Measurements from ENCODE around the gene DEFB108B.
"Not testable (repeated sequence)": the region's sequence is repeated elsewhere in the genome, so short reads cannot be mapped to it uniquely, and the experiment has no call there.

Gene DEFB108B

DNA sequence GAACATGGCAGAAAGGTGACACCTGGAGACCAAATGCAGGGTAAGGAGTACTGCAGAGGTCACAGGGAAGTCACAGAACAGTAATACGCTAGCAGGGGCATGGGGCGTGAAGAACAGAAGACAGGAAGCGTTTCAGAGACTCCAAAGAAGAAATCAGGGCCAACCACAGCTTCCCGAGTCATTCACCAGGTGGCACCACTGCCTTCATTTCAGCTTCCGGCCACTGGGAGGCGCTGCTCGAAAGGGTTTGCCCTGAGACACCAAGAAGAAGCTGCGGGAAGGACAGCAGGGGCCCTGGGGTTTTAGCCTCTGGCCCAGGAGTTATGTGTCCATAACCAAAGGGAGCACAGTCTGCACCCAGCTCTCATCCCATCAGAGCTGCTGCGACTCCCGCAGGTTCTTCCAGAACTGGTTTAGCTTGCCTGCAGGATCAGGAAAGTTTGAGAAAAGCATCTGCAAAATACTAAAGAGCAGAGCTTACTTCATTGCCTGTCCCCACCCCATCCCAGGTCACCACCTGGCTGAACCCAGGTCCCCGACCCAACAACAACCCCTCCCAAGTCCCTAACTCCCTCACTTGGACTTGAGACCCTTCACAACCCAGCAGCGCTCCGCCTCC, 32.6 kb upstream of the DEFB108B start:
- H3K4me3 ChIP-seq (ENCODE audit: low read depth, low read length), result not testable (repeated sequence)
- TF ChIP-seq, protein P1, sequence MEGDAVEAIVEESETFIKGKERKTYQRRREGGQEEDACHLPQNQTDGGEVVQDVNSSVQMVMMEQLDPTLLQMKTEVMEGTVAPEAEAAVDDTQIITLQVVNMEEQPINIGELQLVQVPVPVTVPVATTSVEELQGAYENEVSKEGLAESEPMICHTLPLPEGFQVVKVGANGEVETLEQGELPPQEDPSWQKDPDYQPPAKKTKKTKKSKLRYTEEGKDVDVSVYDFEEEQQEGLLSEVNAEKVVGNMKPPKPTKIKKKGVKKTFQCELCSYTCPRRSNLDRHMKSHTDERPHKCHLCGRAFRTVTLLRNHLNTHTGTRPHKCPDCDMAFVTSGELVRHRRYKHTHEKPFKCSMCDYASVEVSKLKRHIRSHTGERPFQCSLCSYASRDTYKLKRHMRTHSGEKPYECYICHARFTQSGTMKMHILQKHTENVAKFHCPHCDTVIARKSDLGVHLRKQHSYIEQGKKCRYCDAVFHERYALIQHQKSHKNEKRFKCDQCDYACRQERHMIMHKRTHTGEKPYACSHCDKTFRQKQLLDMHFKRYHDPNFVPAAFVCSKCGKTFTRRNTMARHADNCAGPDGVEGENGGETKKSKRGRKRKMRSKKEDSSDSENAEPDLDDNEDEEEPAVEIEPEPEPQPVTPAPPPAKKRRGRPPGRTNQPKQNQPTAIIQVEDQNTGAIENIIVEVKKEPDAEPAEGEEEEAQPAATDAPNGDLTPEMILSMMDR (IDR thresholded peaks at IDR 0.05; ENCODE audit: low read depth, low read length), result peak; percentile 72

DNA sequence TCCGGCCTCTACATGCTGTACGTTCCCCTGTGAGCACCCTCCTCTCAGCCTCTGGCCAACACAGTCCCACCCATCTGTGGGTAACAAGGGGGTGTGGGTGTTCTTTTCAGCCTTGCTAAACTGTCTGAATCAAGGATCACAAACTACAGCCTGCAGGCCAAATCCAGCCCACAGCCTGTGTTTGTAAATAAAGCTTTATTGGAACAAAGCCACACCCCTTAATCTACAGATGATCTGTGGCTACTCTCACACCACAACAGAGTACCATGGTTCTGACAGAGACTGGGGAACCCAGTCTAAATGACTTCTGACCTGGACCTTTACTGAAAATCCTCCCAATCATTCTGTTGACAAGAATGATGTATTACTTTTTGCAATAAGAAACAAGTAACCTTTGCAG, 32.0 kb upstream of the DEFB108B start:
- not testable (repeated sequence) for H3K4me3 ChIP-seq (ENCODE audit: low read depth, low read length)

DNA sequence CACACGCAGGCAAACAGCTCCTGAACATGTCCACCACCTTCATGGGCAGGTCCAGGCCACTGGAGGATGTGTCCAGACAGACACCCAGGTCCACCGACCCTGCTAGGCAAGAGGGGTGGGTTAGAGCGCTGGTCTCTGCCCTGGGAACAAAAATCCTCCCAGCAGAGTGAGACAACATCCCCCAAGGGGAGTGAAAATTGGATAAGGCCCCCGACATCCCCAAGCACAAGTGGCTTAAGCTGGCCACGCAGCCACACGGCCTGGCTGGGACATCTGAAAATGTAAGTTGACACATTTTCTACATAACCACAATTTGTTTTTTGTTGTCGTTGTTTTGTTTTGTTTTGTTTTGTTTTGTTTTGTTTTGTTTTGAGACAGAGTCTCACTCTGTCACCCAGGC, 30.1 kb upstream of the DEFB108B start:
- H3K4me3 ChIP-seq (ENCODE audit: low read depth, low read length), result not testable (repeated sequence)

DNA sequence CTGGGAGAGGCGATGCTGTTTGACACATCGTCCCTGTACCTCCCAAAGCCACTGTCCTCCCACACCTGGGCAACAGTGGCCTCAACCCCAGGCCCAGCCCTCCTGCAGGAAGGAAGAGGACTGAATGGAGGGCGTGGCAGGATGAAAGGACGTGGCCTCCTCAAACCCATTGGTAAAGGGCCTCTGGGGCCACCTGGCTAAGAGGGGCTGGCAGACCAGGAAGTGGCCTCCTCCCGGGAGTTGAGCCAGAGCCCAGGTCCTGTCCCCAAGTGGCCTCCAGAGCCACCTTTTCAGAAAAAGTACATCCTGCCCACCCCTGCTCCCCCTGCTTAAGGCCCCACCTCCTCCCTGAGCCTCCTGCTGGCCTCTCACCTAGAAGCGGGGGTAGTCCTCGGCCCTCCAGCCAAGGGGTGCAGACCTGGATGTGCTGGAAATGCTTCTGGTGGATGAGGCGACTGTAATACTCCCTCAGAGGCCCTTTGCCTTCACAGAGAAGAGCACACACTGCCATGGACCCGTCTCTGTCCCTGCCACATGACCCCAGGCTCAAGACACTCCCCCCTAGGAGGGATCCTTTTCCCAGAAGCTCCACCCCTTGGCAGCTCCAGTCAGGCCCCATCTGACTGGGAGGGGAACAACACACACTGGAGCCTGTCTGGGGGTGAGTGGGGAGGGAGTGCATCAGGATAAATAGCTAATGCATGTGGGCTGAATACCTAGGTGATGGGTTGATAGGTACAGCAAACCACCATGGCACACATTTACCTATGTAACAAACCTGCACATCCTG, 28.6 kb upstream of the DEFB108B start:
- H3K4me3 ChIP-seq (ENCODE audit: low read depth, low read length), result not testable (repeated sequence)

DNA sequence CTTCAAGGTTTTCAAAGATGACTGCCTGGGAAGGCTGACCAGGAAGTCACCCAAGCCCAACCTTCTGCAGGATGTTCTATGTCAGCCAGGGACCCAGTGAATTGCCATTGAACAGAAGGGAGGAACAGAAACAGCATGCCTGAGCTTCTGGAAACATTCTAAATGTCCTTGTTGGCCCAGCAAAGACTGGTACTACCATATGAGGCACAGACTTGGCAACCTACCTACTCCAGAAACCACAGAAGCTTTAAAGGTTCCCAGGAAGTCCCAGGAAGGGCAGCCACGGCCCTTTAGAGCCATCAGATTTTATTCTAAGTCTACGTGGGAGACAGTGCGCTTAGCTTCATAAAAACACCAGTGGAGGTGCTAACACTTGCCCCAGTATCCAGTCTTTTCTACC, 20.5 kb upstream of the DEFB108B start:
- not testable (repeated sequence) for H3K4me3 ChIP-seq (ENCODE audit: low read depth, low read length)

DNA sequence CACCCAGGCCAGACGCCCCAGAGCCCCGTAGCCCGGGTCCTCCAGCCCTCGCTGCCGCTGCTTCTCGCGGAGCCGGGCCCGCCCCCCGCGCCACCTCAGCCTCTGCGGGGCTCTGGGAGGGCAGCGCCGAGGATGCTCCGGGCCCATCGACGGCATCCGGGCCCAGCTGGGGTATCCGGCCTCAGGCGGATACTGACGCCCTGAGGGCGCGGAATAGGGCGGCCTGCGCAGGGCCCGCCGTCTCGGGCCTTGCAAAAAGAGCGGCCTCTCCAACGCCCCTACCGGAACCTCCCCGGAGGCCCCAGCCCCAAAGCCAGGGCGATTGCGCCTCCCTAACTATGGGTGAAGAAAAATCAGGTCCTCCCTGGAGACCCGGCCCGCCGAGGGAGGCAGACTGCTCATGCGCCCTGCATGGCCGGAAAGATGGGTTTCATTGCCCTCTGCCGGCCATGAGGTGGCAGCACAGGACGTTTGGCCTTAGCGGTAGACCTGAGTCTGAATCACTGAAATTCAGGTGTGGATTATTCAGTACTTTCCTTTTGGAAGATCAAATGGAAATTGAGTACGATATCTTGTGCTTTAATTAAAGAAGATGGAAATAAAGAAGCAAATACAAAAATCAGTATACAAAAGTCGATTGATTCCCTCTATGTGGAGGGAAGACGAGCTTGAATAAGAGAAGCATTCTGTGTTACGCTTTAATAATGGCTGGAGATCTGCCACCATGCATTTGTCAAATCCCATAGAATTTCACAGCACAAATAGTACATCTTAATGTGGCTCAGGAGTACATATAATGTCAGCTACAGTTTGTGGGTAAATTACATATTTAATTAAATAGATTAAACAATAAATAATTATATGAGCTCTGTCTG, 19.3 kb upstream of the DEFB108B start:
- TF ChIP-seq, protein P1 (IDR thresholded peaks at IDR 0.05; ENCODE audit: low read depth, low read length), result peak; percentile 72
- H3K4me3 ChIP-seq (ENCODE audit: low read depth, low read length), result peak overlapping the region; percentile 34

DNA sequence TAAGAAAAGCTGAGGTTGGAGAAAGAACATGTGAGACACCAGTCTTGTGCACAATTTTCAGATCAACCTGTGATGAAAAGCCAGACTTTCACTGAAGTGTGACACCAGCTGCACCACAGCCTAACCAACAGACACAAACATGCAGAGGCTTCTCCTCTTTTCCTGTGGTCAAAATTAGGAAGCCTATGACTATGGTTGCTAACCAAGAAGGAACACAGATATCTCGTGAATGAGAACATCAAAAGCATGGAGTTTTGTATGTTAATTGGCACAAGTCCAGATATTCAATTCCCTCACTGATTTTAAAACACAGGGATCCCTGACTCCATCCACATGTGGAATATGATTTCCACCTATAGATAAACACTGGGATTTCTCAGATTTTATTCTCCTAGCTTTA, 11.5 kb upstream of the DEFB108B start:
- H3K4me3 ChIP-seq (ENCODE audit: low read depth, low read length), result not testable (repeated sequence)

DNA sequence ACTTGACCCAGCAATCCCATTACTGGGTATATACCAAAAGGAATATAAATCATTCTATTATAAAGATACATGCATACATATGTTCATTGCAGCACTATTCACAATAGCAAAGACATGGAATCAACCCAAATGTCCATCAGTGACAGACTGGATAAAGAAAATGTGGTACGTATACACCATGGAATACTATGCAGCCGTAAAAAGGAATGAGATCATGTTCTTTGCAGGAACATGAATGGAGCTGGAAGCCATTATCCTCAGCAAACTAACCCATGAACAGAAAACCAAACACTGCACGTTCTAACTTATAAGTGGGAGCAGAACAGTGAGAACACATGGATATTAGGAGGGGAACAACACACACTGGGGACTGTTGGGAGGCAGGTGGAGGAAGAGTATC, 3.8 kb upstream of the DEFB108B start:
- H3K4me3 ChIP-seq (ENCODE audit: low read depth, low read length), result not testable (repeated sequence)

DNA sequence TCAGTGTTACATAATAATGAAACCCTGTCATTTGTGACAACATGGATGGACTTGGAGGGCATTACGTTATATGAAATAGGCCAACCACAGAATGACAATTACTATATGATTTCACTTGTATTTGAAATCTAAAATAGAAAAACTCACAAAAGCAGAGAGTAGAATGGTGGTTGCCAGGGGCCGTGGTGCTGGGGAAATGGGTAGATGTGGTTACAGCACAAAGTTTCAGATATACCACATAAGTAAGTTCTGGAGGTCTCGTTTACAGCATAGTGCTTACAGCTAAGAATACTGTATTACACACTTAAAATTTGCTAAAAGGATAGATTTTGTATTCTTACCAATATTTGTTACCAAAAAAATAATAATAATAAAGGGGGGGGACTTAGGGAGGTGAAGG, 3.3 kb upstream of the DEFB108B start:
- H3K4me3 ChIP-seq (ENCODE audit: low read depth, low read length), result not testable (repeated sequence)

DNA sequence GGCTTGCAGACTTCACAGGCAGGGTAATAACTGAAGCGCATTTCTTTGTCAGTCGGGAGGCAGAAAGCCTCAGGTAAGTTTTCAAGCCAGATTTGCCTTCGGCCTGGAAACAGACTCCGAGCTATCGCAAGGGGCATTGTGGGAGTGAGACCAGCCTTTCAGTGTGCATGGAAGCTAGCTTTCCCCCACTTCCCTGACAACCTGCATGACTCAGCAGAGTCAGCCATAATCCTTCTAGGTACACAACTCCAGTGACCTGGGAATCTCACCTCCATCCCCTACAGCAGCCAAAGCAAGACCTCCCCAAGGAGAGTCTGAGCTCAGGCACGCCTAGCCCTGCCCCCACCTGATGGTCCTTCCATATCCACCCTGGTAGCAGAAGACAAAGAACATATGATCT, 9.7 kb downstream of the DEFB108B start:
- H3K4me3 ChIP-seq (ENCODE audit: low read depth, low read length), result not testable (repeated sequence)

DNA sequence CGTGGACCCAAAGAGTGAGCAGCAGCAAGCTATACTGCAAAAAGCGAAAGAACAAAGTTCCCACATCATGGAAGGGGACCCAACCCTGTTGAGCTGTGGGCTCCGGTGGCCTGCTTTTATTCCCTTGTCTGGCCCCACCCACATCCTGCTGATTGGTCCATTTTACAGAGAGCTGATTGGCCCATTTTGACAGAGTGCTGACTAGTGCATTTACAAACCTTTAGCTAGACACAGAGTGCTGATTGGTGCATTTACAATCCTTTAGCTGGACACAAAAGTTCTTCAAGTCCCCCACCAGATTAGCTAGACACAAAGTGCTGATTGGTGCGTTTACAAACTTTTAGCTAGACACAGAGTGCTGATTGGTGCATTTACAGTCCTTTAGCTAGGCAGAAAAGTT, 10.4 kb downstream of the DEFB108B start:
- H3K4me3 ChIP-seq (ENCODE audit: low read depth, low read length), result not testable (repeated sequence)

DNA sequence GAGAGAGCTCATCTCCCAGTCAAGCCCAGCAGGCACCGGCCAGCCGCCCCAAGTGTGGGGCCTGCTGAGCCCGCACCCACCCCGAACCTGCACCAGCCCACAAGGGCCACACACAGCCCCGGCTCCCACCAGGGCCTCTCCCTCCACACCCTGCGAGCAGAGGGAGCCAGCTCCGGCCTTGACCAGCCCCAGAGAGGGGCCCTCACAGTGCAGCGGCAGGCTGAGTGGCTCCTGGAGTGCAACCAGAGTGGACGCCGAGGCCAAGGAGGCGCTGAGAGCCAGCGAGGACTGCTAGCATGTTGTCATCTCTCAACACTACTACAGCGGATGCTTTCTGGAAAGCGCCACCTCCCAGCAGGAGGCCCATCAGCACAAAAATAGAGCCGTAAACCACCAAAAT, 10.9 kb downstream of the DEFB108B start:
- TF ChIP-seq, protein P1 (IDR thresholded peaks at IDR 0.05; ENCODE audit: low read depth, low read length), result no peak
- no peak overlapping the region for H3K4me3 ChIP-seq (ENCODE audit: low read depth, low read length)

DNA sequence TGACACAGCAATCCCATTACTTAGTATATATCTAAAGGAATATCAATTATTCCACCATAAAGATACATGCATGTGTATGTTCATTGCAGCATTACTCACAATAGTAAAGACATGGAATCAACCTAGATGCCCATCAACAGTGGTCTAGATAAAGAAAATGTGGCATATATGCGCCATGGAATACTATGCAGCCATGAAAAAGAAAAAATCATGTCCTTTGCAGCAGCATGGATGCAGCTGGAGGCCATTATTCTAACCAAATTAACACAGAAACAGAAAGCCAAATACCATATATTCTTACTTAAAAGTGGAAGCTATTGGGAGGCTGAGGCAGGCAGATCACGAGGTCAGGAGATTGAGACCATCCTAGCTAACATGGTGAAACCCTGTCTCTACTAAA, 20.9 kb downstream of the DEFB108B start:
- H3K4me3 ChIP-seq (ENCODE audit: low read depth, low read length), result not testable (repeated sequence)

DNA sequence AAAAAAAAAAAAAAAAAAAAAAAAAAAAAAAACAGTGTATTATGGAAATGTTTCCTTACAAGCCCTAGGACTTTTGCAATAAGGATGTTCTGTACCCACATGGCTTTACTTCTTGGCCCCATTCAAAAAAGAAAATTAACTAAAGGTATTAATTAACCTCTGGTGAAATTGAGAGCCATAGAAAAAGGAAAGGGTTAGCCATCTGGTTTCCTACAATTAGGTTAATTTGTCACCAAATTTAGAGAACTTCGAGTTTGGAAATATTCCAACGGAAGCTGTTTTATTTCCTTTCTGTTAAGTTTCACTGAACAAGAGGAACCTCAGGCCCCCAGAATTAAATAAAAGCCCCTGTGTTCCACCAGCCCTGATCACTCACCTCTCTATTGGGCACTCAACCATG, 22.9 kb downstream of the DEFB108B start:
- not testable (repeated sequence) for H3K4me3 ChIP-seq (ENCODE audit: low read depth, low read length)

DNA sequence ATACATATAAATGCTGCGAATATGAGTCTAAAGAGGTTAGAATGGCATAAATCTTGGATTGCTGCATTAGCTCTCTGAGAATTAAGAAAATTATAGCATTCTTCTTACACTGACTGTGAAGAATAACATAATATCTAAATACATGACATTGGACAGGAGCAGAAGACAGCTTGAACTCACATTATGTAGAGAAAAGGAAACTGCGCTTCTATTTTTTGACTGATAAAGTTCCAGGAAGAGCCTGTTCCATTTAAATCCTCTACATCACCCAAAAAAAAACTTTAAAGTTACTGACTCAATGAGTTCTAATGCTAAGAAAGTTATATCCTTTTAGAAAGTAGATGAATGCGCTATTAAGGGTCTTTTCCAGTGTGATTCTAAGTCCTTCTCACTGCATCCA, 27.8 kb downstream of the DEFB108B start:
- H3K4me3 ChIP-seq (ENCODE audit: low read depth, low read length), result not testable (repeated sequence)

Data from WI38 (cell line).